H1 (cell line): ENCODE results near the gene HJURP. TPM values are rescaled to one million over a fixed set of nuclear protein-coding genes. Genes with fewer than 3 reads are reported as not detected.

Source experiments
- CTCF ChIA-PET: fragments of 300-600 bp; sonication (Branson Sonifier 250); formaldehyde crosslinking; loops from one replicate; lab custom pipeline; 2021; ENCODE audit not compliant: partially characterized antibody; lab: Charles Lee
- POLR2A ChIA-PET: fragments of 300-600 bp; sonication (Branson Sonifier 250); formaldehyde crosslinking; loops from one replicate; lab custom pipeline; 2021; ENCODE audit warnings: inconsistent platforms; ENCODE audit not compliant: partially characterized antibody; lab: Charles Lee
- DNase-seq, 2 experiments: peaks; one replicate each; pipeline versions ENCODE4 v3.0.0 to v3.0.0-alpha.2; 2010 to 2022; ENCODE audit warnings: low spot score in 2 of 2, low read depth in 1 of 2, mixed read lengths in 1 of 2
- FAIRE-seq: peaks from 2 replicates; lab custom pipeline; 2011; peaks lifted over from hg19 to GRCh38; lab: Jason Lieb, UNC
- H2AFZ ChIP-seq: 2 replicates; pipeline ENCODE4 v1.8.1; 2012; ENCODE audit warnings: low read length, inconsistent platforms
- H2AK5ac ChIP-seq: 2 replicates; pipeline ENCODE4 v1.6.1; 2013; ENCODE audit warnings: low read depth, low read length
- H2BK120ac ChIP-seq: replicated peaks from 2 replicates; pipeline ENCODE3; 2013; ENCODE audit warnings: low read depth, low read length, inconsistent platforms
- H2BK12ac ChIP-seq: 2 replicates; pipeline ENCODE4 v1.6.1; 2013; ENCODE audit warnings: low read depth, low read length
- H2BK15ac ChIP-seq: 2 replicates; pipeline ENCODE4 v1.6.1; 2013; ENCODE audit warnings: low read length
- H2BK20ac ChIP-seq: 2 replicates; pipeline ENCODE4 v1.6.1; 2013; ENCODE audit warnings: low read length
- H2BK5ac ChIP-seq: 2 replicates; pipeline ENCODE4 v1.6.1; 2013; ENCODE audit warnings: low read depth, low read length
- H3K14ac ChIP-seq: 2 replicates; pipeline ENCODE4 v1.6.1; 2013; ENCODE audit warnings: inconsistent platforms; ENCODE audit not compliant: insufficient read length
- H3K18ac ChIP-seq: 2 replicates; pipeline ENCODE4 v1.6.1; 2013; ENCODE audit warnings: low read length; ENCODE audit errors: extremely low read depth
- H3K23ac ChIP-seq: 2 replicates; pipeline ENCODE4 v1.6.1; 2013; ENCODE audit warnings: inconsistent platforms; ENCODE audit not compliant: insufficient read length
- H3K23me2 ChIP-seq: 2 replicates; pipeline ENCODE4 v1.6.1; 2013; ENCODE audit warnings: low read depth, low read length
- H3K27ac ChIP-seq: 2 replicates; pipeline ENCODE4 v1.6.1; 2011; ENCODE audit warnings: low read depth, low read length, inconsistent platforms
- H3K27me3 ChIP-seq, 4 experiments: replicated peaks in 1 of 4; 1 replicate in 1 of 4; 2 replicates in 3 of 4; pipeline versions ENCODE4 v1.6.1 to v1.8.1; 2011 to 2013; ENCODE audit warnings: low read length in 3 of 4, mild to moderate bottlenecking in 3 of 4, inconsistent platforms in 2 of 4, mixed read lengths in 2 of 4, moderate library complexity in 1 of 4; ENCODE audit not compliant: control insufficient read depth in 3 of 4, insufficient read depth in 3 of 4; ENCODE audit errors: extremely low read depth in 1 of 4
- H3K36me3 ChIP-seq, 4 experiments: 2 replicates each; pipeline versions ENCODE4 v1.6.1 to v1.8.1; 2011 to 2013; ENCODE audit warnings: mild to moderate bottlenecking in 4 of 4, low read length in 3 of 4, moderate library complexity in 2 of 4, control low read depth in 1 of 4, inconsistent platforms in 1 of 4; ENCODE audit not compliant: insufficient read depth in 4 of 4, control insufficient read depth in 2 of 4
- H3K4ac ChIP-seq: replicated peaks from 2 replicates; pipeline ENCODE3; 2013; ENCODE audit warnings: low read length, low read depth, mixed read lengths, inconsistent platforms; ENCODE audit not compliant: insufficient read length
- H3K4me1 ChIP-seq, 4 experiments: replicated peaks in 1 of 4; 1 replicate in 1 of 4; 2 replicates in 3 of 4; pipeline versions ENCODE4 v1.6.1 to v1.8.1; 2011 to 2013; ENCODE audit warnings: low read length in 3 of 4, inconsistent platforms in 2 of 4, mixed read lengths in 1 of 4; ENCODE audit not compliant: insufficient read depth in 4 of 4, control insufficient read depth in 3 of 4
- H3K4me2 ChIP-seq, 2 experiments: 2 replicates each; pipeline versions ENCODE4 v1.6.1 to v1.8.1; 2011 to 2013; ENCODE audit warnings: low read depth in 2 of 2, low read length in 2 of 2, control low read depth in 1 of 2, inconsistent platforms in 1 of 2, mild to moderate bottlenecking in 1 of 2; ENCODE audit not compliant: insufficient read depth in 1 of 2
- H3K4me3 ChIP-seq, 4 experiments: fragments of 200-600, 300-600 bp in 1 of 4; sonication (generic), shearing (Covaris generic), sonication (Bioruptor Twin) in 1 of 4; 2 replicates each; pipeline versions ENCODE4 v1.5.1 to v1.8.1; 2011 to 2016; ENCODE audit warnings: low read length in 4 of 4, low read depth in 3 of 4, control low read depth in 2 of 4, inconsistent platforms in 2 of 4, mild to moderate bottlenecking in 2 of 4, mixed read lengths in 1 of 4, moderate library complexity in 1 of 4; ENCODE audit not compliant: insufficient read depth in 2 of 4; ENCODE audit errors: extremely low read depth in 1 of 4
- H3K56ac ChIP-seq: replicated peaks from 2 replicates; pipeline ENCODE3; 2013; ENCODE audit warnings: low read depth, mild to moderate bottlenecking, mixed read lengths, low read length, inconsistent platforms; ENCODE audit not compliant: insufficient read length
- H3K79me1 ChIP-seq: 2 replicates; pipeline ENCODE4 v1.6.1; 2013; ENCODE audit warnings: low read depth, low read length, control low read depth
- H3K79me2 ChIP-seq, 2 experiments: 2 replicates each; pipeline versions ENCODE4 v1.6.1 to v1.8.1; 2012 to 2013; ENCODE audit warnings: low read length in 2 of 2, mild to moderate bottlenecking in 2 of 2, inconsistent platforms in 1 of 2; ENCODE audit not compliant: insufficient read depth in 2 of 2, control insufficient read depth in 1 of 2
- H3K9ac ChIP-seq, 4 experiments: replicated peaks in 1 of 4; 1 replicate in 1 of 4; 2 replicates in 3 of 4; pipeline versions ENCODE4 v1.6.1 to v1.8.1; 2011 to 2013; ENCODE audit warnings: low read depth in 3 of 4, low read length in 3 of 4, control low read depth in 2 of 4, mild to moderate bottlenecking in 2 of 4, moderate library complexity in 2 of 4, inconsistent platforms in 1 of 4; ENCODE audit errors: extremely low read depth in 1 of 4
- H3K9me3 ChIP-seq, 2 experiments: 2 replicates each; pipeline versions ENCODE4 v1.6.1 to v1.8.1; 2012 to 2013; ENCODE audit warnings: mild to moderate bottlenecking in 2 of 2, moderate library complexity in 2 of 2, control low read depth in 1 of 2, inconsistent platforms in 1 of 2, low read depth in 1 of 2, low read length in 1 of 2, mixed read lengths in 1 of 2; ENCODE audit not compliant: insufficient read depth in 2 of 2
- H4K20me1 ChIP-seq, 2 experiments: replicated peaks in 1 of 2; 2 replicates each; pipeline versions ENCODE3 to v1.8.1; 2011 to 2013; ENCODE audit warnings: inconsistent platforms in 2 of 2, low read length in 2 of 2, mild to moderate bottlenecking in 1 of 2; ENCODE audit not compliant: insufficient read depth in 2 of 2, control insufficient read depth in 1 of 2
- H4K5ac ChIP-seq: 2 replicates; pipeline ENCODE4 v1.6.1; 2013; ENCODE audit warnings: low read length, low read depth, mixed read lengths, inconsistent platforms; ENCODE audit not compliant: insufficient read length
- H4K8ac ChIP-seq: 2 replicates; pipeline ENCODE4 v1.8.0; 2013; ENCODE audit warnings: mild to moderate bottlenecking, moderate library complexity, low read length, inconsistent platforms; ENCODE audit not compliant: insufficient read depth; ENCODE audit errors: extremely low read depth
- H4K91ac ChIP-seq: replicated peaks from 2 replicates; pipeline ENCODE3; 2013; ENCODE audit warnings: low read length, mixed read lengths, inconsistent platforms; ENCODE audit not compliant: insufficient read length
- TAF7 ChIP-seq: optimal IDR thresholded peaks from 2 replicates; pipeline ENCODE3; 2011; ENCODE audit warnings: low read depth, mild to moderate bottlenecking, inconsistent platforms, low read length, moderate library complexity, borderline replicate concordance
- YY1 ChIP-seq: IDR thresholded peaks from 2 replicates; pipeline ENCODE4 v1.6.1; 2011; ENCODE audit warnings: low read depth, mild to moderate bottlenecking, low read length
- WGBS, 2 experiments: shearing (Covaris generic) in 1 of 2; methylation state at CpG; one replicate each; pipeline versions ENCODE4 v1.1.6 to v1.1.7; 2013 to 2015; ENCODE audit warnings: low lambda C conversion rate in 2 of 2, mixed read lengths in 2 of 2, inconsistent platforms in 1 of 2, low coverage in 1 of 2, missing lambda C conversion rate in 1 of 2; ENCODE audit not compliant: insufficient replicate concordance in 2 of 2, insufficient coverage in 1 of 2, insufficient read length in 1 of 2; ENCODE audit errors: extremely low coverage in 1 of 2, missing lambda C conversion rate in 1 of 2; 5-methylcytosine and 5-hydroxymethylcytosine counted together
- polyA plus RNA-seq, 7 experiments: library from polyadenylated mRNA; depleted of rRNA in 3 of 7; stranded (reverse) in 5 of 7; unstranded in 2 of 7; fragments of >200 nt in 5 of 7; fragments of 200-250 nt in 2 of 7; gene quantifications; 1 replicate in 5 of 7; 2 replicates in 1 of 7; 4 replicates in 1 of 7; pipeline versions ENCODE4 v1.2.1 to v1.2.3, GENCODE V29; 2011 to 2013; ENCODE audit warnings: missing spikeins in 2 of 7, mixed read lengths in 2 of 7
- total RNA-seq: library from RNA; stranded (reverse); fragmentation: NEBNext Ultra II Directional; extraction: Animal tissue kit (Norgen Biotek cat#: 25700); gene quantifications from 2 replicates; pipeline ENCODE4 v1.2.1, GENCODE V29; 2021

Gene HJURP
- total and polyA plus RNA-seq, 2 of the 8 experiments (the other 6 are each of a cell fraction or from before 2014, with no cell fraction given), result 49.3 to 60.5 TPM

DNA sequence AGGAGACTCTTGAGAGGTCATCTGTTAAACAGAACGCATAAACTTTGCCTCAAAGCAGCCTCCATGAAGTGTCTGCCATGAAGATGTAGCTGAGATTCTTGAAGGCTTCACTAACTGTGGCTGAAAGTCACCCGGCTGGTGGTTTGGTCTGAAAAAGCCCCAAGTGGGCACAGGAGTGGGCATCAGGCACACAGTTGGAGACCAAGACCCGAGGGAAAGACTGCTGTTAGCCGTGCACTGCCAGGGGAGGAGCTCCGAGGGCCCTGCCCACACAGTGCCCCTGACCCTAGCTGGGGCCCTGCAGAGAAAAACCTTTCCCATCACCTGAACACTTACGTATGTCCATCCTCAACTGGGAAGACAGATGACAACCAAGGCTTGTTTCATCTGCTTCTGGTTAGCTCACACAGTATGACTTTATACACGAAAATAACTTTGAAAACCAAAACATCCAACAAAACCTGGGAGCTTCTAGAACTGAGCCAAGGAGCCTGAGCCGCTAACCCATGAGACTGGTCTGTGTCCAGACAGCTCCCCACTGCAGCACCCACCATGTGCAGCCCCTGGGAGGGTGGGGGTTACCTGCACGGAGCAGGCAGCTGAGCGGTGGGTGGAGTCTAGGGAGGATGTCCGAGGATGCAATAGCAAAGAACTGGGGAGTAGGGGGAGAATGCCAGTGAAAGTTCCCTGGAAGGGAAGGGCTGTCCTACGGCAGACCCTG is 15.4 kb downstream of the HJURP start:
- H3K4me2 ChIP-seq, result no peak overlapping the region
- TF ChIP-seq YY1 (no peak), TAF7 (no peak)

More for the DNA sequence above, 15.4 kb downstream of the HJURP start:
- H3K14ac ChIP-seq, result no peak overlapping the region
- H3K27ac ChIP-seq, result no peak overlapping the region; the same call in 1 of the 2 replicates
- no peak overlapping the region for H2BK12ac ChIP-seq
- H3K36me3 ChIP-seq, result peaks cover 49 to 93% (median 77%) of the 10 kb centered on the region in 4 experiments
- no peak overlapping the region for H3K4ac ChIP-seq
- H4K20me1 ChIP-seq, result peaks cover 28% of the 10 kb centered on the region in 2 experiments
- no peak overlapping the region for H3K18ac ChIP-seq
- H4K91ac ChIP-seq, result no peak overlapping the region
- H3K56ac ChIP-seq, result no peak overlapping the region
- no peaks in the 10 kb centered on the region for H3K9me3 ChIP-seq
- H2BK20ac ChIP-seq, result no peak overlapping the region
- H3K4me3 ChIP-seq, result no peak overlapping the region
- FAIRE-seq (no peak), DNase-seq (peak in 1 of 2 experiments; percentile 29)
- H4K5ac ChIP-seq, result no peak overlapping the region
- POLR2A ChIA-PET, result interaction anchor here (1.1 kb wide), 1 partner anchor 9 kb away, joined by 3 read pairs; no protein-coding TSS in a partner anchor
- H2BK15ac ChIP-seq, result no peak overlapping the region
- H3K23me2 ChIP-seq, result no peaks in the 10 kb centered on the region
- peaks cover 7% of the 10 kb centered on the region; the same call in 1 of the 2 replicates for H3K79me1 ChIP-seq
- no peak overlapping the region for H3K23ac ChIP-seq
- H2BK5ac ChIP-seq, result 0 out of 2 replicates have a peak overlapping the region, but pooled peaks have one; percentile 9
- 95% methylated on average over 12 of the region's 12 CpGs; no CpG with 5 or more reads in 1 of the 2 experiments for WGBS, 2 experiments
- no peak overlapping the region; the same call in 1 of the 2 replicates for H4K8ac ChIP-seq
- H3K79me2 ChIP-seq, result peaks cover 3 to 70% of the 10 kb centered on the region in 2 experiments; a peak in 3 of 4 replicates
- no peak overlapping the region for H3K9ac ChIP-seq
- no peaks in the 10 kb centered on the region for H3K27me3 ChIP-seq
- no peak overlapping the region for H2BK120ac ChIP-seq
- no peak overlapping the region for H2AK5ac ChIP-seq
- H2AFZ ChIP-seq, result no peak overlapping the region
- CTCF ChIA-PET, result interaction anchor here (1.2 kb wide), 1 partner anchor 19 kb away, joined by 3 read pairs; no protein-coding TSS in a partner anchor
- no peaks in the 10 kb centered on the region for H3K4me1 ChIP-seq
